OCI-LY3 (cell line): ENCODE data around the gene MYH9.

Source experiments
- EZH2phosphoT487 ChIP-seq: fragments of 200-600 bp; shearing (Covaris generic); IDR thresholded peaks from 2 replicates; pipeline ENCODE4 v1.6.1; 2018; ENCODE audit warnings: antibody characterized with exemption, mixed run types, low read depth
- TF ChIP-seq, protein P1 (sequence below): fragments of 200-600, 300-600 bp; sonication (generic); IDR thresholded peaks from 2 replicates; pipeline ENCODE4 v1.5.1; 2014; ENCODE audit warnings: antibody characterized with exemption, low read length, low read depth

DNA sequence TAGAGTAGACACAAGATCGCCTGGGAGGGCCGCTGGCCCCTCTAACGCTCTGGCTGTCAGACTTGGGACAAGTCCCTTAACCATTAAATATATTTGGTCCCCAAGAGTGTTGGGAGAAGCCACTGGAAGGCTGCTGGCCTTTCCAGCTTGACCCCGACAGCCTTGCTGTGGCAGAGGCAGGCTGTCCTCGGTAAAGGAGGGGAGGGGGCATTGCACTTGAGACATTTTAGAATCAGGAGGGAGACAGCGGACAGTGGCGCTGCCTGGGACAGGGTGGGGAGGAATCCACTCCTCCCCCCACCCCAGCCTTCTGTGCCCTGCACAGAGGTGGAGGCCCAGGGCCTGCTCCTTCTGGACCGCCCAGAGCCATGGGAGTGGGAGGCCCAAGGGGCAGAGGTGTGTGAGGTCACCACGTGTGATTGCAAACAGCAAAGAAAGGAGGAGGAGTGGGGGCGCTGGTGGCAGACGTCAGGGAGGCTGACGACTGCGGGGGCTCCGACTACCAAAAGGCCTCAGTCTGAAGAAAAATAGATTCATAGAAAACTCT lies 105.9 kb downstream of the MYH9 start:
- TF ChIP-seq, protein P1, sequence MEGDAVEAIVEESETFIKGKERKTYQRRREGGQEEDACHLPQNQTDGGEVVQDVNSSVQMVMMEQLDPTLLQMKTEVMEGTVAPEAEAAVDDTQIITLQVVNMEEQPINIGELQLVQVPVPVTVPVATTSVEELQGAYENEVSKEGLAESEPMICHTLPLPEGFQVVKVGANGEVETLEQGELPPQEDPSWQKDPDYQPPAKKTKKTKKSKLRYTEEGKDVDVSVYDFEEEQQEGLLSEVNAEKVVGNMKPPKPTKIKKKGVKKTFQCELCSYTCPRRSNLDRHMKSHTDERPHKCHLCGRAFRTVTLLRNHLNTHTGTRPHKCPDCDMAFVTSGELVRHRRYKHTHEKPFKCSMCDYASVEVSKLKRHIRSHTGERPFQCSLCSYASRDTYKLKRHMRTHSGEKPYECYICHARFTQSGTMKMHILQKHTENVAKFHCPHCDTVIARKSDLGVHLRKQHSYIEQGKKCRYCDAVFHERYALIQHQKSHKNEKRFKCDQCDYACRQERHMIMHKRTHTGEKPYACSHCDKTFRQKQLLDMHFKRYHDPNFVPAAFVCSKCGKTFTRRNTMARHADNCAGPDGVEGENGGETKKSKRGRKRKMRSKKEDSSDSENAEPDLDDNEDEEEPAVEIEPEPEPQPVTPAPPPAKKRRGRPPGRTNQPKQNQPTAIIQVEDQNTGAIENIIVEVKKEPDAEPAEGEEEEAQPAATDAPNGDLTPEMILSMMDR: no peak
- no peak for TF ChIP-seq EZH2phosphoT487
